HepG2 (cell line): Measurements from ENCODE around the gene SEMA4C. TPM values are rescaled to one million over a fixed set of nuclear protein-coding genes. Genes with fewer than 3 reads are reported as not detected.

ENCODE experiments used
- ATAC-seq: fragments of 200-7000 bp; cut with Tn5 transposase; 3 replicates; pipeline ENCODE4 v1.9.1; 2020; ENCODE audit warnings: mild to moderate bottlenecking, moderate library complexity
- BruUV-seq: library from RNA; stranded (reverse); fragments of 400-500 nt; replicated peaks from 2 replicates; lab custom pipeline; 2021; lab: Mats Ljungman, UMichigan
- CTCF ChIA-PET: fragments of 300-600 bp; formaldehyde crosslinking; extraction: SDS; loops from one replicate; lab custom pipeline; 2021; ENCODE audit warnings: low total read pairs, inconsistent platforms, low intra/inter-chr PET ratio; lab: Yijun Ruan, JAX
- POLR2A ChIA-PET: fragments of 350-600 bp; sonication (Branson Sonifier 250); formaldehyde crosslinking; loops from one replicate; lab custom pipeline; 2020; ENCODE audit warnings: antibody characterized with exemption, inconsistent platforms; lab: Yijun Ruan, JAX
- DNase-seq: peaks from one replicate; pipeline ENCODE4 v3.0.0-alpha.2; 2015; ENCODE audit warnings: low spot score
- FAIRE-seq: peaks from 3 replicates; lab custom pipeline; 2011; peaks lifted over from hg19 to GRCh38; lab: Jason Lieb, UNC
- H2AFZ ChIP-seq: one replicate; pipeline ENCODE4 v1.6.1; 2011; ENCODE audit warnings: low read length, inconsistent platforms
- H3K27ac ChIP-seq: fragments of 300-600 bp; 3 replicates; pipeline ENCODE4 v1.8.0; 2011; ENCODE audit warnings: mixed run types, mild to moderate bottlenecking, mixed read lengths, low read length, inconsistent platforms; ENCODE audit not compliant: insufficient read depth; ENCODE audit errors: extremely low read length
- H3K27me3 ChIP-seq, 2 experiments: fragments of 200-600 bp in 1 of 2; 2 replicates in 1 of 2; 3 replicates in 1 of 2; pipeline versions ENCODE4 v1.6.0 to v1.8.0; 2011; ENCODE audit warnings: low read length in 2 of 2, mild to moderate bottlenecking in 2 of 2, moderate library complexity in 2 of 2, inconsistent platforms in 1 of 2; ENCODE audit not compliant: insufficient read depth in 2 of 2, control insufficient read depth in 1 of 2
- H3K36me3 ChIP-seq, 2 experiments: fragments of 200-600 bp in 1 of 2; replicated peaks in 1 of 2; 2 replicates in 1 of 2; 3 replicates in 1 of 2; pipeline versions ENCODE4 v1.5.1 to v1.8.0; 2011; ENCODE audit warnings: low read length in 2 of 2, inconsistent platforms in 1 of 2; ENCODE audit not compliant: insufficient read depth in 2 of 2, control insufficient read depth in 1 of 2
- H3K4me1 ChIP-seq: 2 replicates; pipeline ENCODE4 v1.5.1; 2012; ENCODE audit warnings: low read length, inconsistent platforms; ENCODE audit not compliant: insufficient read depth
- H3K4me2 ChIP-seq: 2 replicates; pipeline ENCODE4 v1.6.0; 2011; ENCODE audit warnings: low read depth, low read length, inconsistent platforms
- H3K4me3 ChIP-seq, 3 experiments: fragments of 200-600 bp in 1 of 3; sonication (generic), shearing (Covaris generic) in 1 of 3; replicated peaks in 1 of 3; 2 replicates each; pipeline ENCODE4 v1.5.1; 2011 to 2016; ENCODE audit warnings: low read length in 3 of 3, inconsistent platforms in 2 of 3, low read depth in 2 of 3, mild to moderate bottlenecking in 2 of 3, control low read depth in 1 of 3, mixed read lengths in 1 of 3; ENCODE audit not compliant: insufficient read depth in 1 of 3
- H3K79me2 ChIP-seq: one replicate; pipeline ENCODE4 v1.6.1; 2011; ENCODE audit warnings: low read length, inconsistent platforms; ENCODE audit not compliant: insufficient read depth
- H3K9ac ChIP-seq: 2 replicates; pipeline ENCODE4 v1.6.0; 2011; ENCODE audit warnings: mild to moderate bottlenecking, low read depth, low read length, inconsistent platforms; ENCODE audit not compliant: insufficient read depth
- H3K9me3 ChIP-seq: 2 replicates; pipeline ENCODE4 v1.5.1; 2012; ENCODE audit warnings: mild to moderate bottlenecking, low read length
- H4K20me1 ChIP-seq: 2 replicates; pipeline ENCODE4 v1.6.0; 2011; ENCODE audit warnings: inconsistent platforms, mild to moderate bottlenecking, low read length, moderate library complexity; ENCODE audit not compliant: insufficient read depth
- AHR ChIP-seq: IDR thresholded peaks from 2 replicates; pipeline ENCODE4 v1.6.1; 2018; ENCODE audit warnings: missing genetic modification reagents, missing compliant biosample characterization
- NFKB2 ChIP-seq: sonication (generic); formaldehyde crosslinking; IDR thresholded peaks from 2 replicates; pipeline ENCODE4 v1.4.0; 2020; ENCODE audit warnings: missing genetic modification reagents, borderline replicate concordance
- ZNF333 ChIP-seq: sonication (generic); formaldehyde crosslinking; IDR thresholded peaks from 2 replicates; pipeline ENCODE4 v1.4.0; 2020; ENCODE audit warnings: mild to moderate bottlenecking, missing genetic modification reagents, borderline replicate concordance
- WGBS: methylation state at CpG from one replicate; pipeline ENCODE4 v1.1.6; 2017; ENCODE audit warnings: low lambda C conversion rate; 5-methylcytosine and 5-hydroxymethylcytosine counted together
- in situ Hi-C: cut with HindIII; loops from 2 replicates; pipeline ENCODE4 v1.10.0; 2017; ENCODE audit warnings: low pct_unique_long_range_greater_than_20kb; ENCODE audit not compliant: extremely low pct_ligation_motif_present
- intact Hi-C: fragments of 100-400 bp; cut with micrococcal nuclease; formaldehyde crosslinking; loops from one replicate; pipeline ENCODE4 v1.10.0; 2022; ENCODE audit not compliant: unreplicated experiment
- polyA plus RNA-seq, 8 experiments: library from polyadenylated mRNA; depleted of rRNA in 3 of 8; stranded (reverse) in 7 of 8; unstranded in 1 of 8; fragments of >200 nt; fragmentation: Illumina TruSeq in 4 of 8; extraction: Trizol in 4 of 8; gene quantifications; 2 replicates each; pipeline versions ENCODE4 v1.2.1 to v1.2.3, GENCODE V29; 2011 to 2016; ENCODE audit warnings: low read depth in 4 of 8, missing spikeins in 1 of 8, mixed read lengths in 1 of 8; ENCODE audit not compliant: insufficient read depth in 1 of 8
- total RNA-seq, 5 experiments: library from RNA; depleted of rRNA; stranded (reverse); fragments of >200 nt; fragmentation: Illumina TruSeq; extraction: Trizol; gene quantifications; 2 replicates each; pipeline ENCODE4 v1.2.3, GENCODE V29; 2016; ENCODE audit warnings: low read depth in 1 of 5
- TF ChIP-seq, protein P1 (sequence below): sonication (generic); formaldehyde crosslinking; IDR thresholded peaks from 2 replicates; pipeline ENCODE4 v1.9.0; 2021; ENCODE audit warnings: missing genetic modification reagents, borderline replicate concordance
- TF ChIP-seq, protein P2 (sequence below): sonication (generic); formaldehyde crosslinking; IDR thresholded peaks from 2 replicates; pipeline ENCODE4 v1.4.0; 2020; ENCODE audit warnings: missing genetic modification reagents
- TF ChIP-seq, protein P3 (sequence below): sonication (generic); formaldehyde crosslinking; IDR thresholded peaks from 2 replicates; pipeline ENCODE4 v1.9.0; 2022; ENCODE audit warnings: low read depth, missing genetic modification reagents
- TF ChIP-seq, protein P4 (sequence below): sonication (generic); formaldehyde crosslinking; IDR thresholded peaks from 2 replicates; pipeline ENCODE4 v1.5.1; 2020; ENCODE audit warnings: mild to moderate bottlenecking, missing genetic modification reagents, moderate library complexity

Gene SEMA4C
- total and polyA plus RNA-seq, 2 of the 13 experiments (the other 11 are each of a cell fraction or from before 2014, with no cell fraction given), result 25.9 to 46.6 TPM

DNA sequence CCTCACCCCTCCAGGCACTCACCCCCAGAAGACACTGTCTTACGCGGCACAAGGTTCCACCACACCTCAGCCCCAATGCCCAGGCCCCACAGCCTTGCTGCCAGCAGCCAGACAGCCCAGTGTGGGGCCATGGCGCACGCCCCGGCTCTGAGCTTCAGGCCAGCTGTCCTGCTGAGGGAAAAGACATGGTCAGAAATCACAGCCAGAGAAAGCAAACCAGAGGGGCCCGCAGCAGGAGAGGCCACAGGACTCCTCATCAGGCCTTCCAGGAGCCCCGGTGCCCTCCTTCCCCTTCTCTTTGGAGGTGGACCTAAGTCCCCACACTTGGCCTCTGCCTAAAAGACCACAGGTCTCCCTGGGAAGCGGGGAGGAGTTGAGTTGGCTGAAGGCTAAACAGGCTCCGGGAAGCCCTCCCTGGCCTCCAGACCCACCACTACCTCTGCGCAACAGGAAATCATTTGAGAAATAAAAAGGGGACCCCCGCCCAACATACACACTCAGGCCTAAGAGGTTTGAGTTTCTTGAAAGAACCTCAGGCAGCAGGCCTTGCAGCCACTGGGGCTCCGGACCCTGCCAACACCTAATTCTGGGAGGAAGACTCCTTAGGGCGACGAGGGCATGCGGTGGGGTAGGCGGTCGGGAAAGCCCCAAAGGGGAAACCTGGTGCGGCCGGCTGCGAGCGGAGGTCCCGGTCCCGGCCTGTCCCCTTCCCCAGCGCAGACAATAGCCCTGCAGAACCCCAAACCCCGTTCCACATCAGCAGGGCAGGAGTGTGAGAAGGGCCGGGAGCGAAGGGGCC, 1.9 kb downstream of the SEMA4C start (continued):
- 0 out of 2 replicates have a peak, but pooled peaks have one; percentile 90 for TF ChIP-seq AHR (CRISPR knock-in tag)
- TF ChIP-seq, protein P1, sequence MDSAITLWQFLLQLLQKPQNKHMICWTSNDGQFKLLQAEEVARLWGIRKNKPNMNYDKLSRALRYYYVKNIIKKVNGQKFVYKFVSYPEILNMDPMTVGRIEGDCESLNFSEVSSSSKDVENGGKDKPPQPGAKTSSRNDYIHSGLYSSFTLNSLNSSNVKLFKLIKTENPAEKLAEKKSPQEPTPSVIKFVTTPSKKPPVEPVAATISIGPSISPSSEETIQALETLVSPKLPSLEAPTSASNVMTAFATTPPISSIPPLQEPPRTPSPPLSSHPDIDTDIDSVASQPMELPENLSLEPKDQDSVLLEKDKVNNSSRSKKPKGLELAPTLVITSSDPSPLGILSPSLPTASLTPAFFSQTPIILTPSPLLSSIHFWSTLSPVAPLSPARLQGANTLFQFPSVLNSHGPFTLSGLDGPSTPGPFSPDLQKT, result no peak; the same call in 1 of the 2 replicates
- no peak for TF ChIP-seq ZNF333
- TF ChIP-seq, all 625 proteins: peak for 109

DNA sequence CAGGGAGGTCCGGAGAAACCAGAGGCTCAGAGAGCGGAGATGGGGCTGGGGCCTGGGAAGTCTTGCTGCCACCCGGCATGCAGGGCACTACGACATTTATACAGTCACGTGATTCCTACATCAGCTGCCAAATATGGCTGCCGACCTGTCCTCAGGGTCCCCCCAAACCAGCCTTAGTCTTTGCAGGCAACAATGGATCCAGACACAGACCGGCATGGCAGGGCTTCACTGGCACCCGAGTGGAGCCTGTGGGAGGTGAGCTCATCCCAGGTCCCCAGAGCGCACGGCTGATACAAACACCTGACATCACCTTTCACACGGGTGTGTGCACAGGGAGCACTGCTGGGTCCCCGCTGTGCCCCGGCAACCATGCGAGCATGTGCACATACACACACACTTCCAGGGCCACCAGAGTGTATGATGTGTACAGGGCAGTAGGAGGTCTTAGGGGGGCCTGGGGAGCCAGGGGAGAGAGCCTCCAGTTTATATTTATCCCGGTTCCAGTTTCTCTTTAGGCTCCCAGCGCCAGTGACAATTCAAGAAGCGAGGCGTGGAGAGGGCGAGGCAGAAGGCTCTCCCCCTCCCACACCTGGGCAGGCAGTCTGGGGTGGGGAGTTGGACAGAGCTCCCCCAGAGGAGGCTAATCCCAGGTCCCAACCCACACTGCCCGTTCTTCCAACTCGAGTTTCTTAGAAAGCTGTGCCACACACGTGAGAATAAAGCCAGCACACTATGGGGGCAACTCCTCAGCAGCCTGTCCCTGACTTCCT, 2.7 kb downstream of the SEMA4C start:
- intact Hi-C loops (no loop called here), in situ Hi-C loops (no loop called here)
- no peaks in the 10 kb centered on the region for H4K20me1 ChIP-seq
- POLR2A ChIA-PET, result interaction anchor here (1.5 to 5.9 kb wide), 2 partner anchors 9 to 23 kb away, joined by 4 to 152 read pairs; partner anchors contain the start of genes ANKRD23 and ANKRD39
- CTCF ChIA-PET, result no interaction called here
- H3K9me3 ChIP-seq, result no peaks in the 10 kb centered on the region
- DNase-seq (no peak), ATAC-seq (no peak), FAIRE-seq (no peak)
- peak overlapping the region; percentile 96 for H3K27ac ChIP-seq
- no peak overlapping the region for H2AFZ ChIP-seq
- H3K9ac ChIP-seq, result peak overlapping the region; percentile 98
- H3K27me3 ChIP-seq, result peaks cover 0 to 10% of the 10 kb centered on the region in 2 experiments; a peak in 3 of 5 replicates
- 84% methylated on average over 13 of the region's 22 CpGs for WGBS
- H3K4me2 ChIP-seq, result peak overlapping the region; percentile 92
- peaks cover 40% of the 10 kb centered on the region for H3K4me1 ChIP-seq
- peak overlapping the region; percentile 81 to 100 (median 93) for H3K4me3 ChIP-seq
- BruUV-seq, result no TSS peak
- H3K36me3 ChIP-seq, result peaks cover 34 to 45% of the 10 kb centered on the region in 2 experiments
- H3K79me2 ChIP-seq, result peaks cover 23% of the 10 kb centered on the region
- TF ChIP-seq, protein P2, sequence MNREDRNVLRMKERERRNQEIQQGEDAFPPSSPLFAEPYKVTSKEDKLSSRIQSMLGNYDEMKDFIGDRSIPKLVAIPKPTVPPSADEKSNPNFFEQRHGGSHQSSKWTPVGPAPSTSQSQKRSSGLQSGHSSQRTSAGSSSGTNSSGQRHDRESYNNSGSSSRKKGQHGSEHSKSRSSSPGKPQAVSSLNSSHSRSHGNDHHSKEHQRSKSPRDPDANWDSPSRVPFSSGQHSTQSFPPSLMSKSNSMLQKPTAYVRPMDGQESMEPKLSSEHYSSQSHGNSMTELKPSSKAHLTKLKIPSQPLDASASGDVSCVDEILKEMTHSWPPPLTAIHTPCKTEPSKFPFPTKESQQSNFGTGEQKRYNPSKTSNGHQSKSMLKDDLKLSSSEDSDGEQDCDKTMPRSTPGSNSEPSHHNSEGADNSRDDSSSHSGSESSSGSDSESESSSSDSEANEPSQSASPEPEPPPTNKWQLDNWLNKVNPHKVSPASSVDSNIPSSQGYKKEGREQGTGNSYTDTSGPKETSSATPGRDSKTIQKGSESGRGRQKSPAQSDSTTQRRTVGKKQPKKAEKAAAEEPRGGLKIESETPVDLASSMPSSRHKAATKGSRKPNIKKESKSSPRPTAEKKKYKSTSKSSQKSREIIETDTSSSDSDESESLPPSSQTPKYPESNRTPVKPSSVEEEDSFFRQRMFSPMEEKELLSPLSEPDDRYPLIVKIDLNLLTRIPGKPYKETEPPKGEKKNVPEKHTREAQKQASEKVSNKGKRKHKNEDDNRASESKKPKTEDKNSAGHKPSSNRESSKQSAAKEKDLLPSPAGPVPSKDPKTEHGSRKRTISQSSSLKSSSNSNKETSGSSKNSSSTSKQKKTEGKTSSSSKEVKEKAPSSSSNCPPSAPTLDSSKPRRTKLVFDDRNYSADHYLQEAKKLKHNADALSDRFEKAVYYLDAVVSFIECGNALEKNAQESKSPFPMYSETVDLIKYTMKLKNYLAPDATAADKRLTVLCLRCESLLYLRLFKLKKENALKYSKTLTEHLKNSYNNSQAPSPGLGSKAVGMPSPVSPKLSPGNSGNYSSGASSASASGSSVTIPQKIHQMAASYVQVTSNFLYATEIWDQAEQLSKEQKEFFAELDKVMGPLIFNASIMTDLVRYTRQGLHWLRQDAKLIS (CRISPR knock-in tag), result 0 out of 2 replicates have a peak, but pooled peaks have one; percentile 12
- TF ChIP-seq, protein P3, sequence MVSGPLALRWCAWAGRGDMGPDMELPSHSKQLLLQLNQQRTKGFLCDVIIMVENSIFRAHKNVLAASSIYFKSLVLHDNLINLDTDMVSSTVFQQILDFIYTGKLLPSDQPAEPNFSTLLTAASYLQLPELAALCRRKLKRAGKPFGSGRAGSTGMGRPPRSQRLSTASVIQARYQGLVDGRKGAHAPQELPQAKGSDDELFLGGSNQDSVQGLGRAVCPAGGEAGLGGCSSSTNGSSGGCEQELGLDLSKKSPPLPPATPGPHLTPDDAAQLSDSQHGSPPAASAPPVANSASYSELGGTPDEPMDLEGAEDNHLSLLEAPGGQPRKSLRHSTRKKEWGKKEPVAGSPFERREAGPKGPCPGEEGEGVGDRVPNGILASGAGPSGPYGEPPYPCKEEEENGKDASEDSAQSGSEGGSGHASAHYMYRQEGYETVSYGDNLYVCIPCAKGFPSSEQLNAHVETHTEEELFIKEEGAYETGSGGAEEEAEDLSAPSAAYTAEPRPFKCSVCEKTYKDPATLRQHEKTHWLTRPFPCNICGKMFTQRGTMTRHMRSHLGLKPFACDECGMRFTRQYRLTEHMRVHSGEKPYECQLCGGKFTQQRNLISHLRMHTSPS, result peak; percentile 39; the same call in 1 of the 2 replicates
- TF ChIP-seq, protein P4, sequence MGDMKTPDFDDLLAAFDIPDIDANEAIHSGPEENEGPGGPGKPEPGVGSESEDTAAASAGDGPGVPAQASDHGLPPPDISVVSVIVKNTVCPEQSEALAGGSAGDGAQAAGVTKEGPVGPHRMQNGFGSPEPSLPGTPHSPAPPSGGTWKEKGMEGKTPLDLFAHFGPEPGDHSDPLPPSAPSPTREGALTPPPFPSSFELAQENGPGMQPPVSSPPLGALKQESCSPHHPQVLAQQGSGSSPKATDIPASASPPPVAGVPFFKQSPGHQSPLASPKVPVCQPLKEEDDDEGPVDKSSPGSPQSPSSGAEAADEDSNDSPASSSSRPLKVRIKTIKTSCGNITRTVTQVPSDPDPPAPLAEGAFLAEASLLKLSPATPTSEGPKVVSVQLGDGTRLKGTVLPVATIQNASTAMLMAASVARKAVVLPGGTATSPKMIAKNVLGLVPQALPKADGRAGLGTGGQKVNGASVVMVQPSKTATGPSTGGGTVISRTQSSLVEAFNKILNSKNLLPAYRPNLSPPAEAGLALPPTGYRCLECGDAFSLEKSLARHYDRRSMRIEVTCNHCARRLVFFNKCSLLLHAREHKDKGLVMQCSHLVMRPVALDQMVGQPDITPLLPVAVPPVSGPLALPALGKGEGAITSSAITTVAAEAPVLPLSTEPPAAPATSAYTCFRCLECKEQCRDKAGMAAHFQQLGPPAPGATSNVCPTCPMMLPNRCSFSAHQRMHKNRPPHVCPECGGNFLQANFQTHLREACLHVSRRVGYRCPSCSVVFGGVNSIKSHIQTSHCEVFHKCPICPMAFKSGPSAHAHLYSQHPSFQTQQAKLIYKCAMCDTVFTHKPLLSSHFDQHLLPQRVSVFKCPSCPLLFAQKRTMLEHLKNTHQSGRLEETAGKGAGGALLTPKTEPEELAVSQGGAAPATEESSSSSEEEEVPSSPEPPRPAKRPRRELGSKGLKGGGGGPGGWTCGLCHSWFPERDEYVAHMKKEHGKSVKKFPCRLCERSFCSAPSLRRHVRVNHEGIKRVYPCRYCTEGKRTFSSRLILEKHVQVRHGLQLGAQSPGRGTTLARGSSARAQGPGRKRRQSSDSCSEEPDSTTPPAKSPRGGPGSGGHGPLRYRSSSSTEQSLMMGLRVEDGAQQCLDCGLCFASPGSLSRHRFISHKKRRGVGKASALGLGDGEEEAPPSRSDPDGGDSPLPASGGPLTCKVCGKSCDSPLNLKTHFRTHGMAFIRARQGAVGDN (CRISPR knock-in tag), result no peak
- 0 out of 2 replicates have a peak, but pooled peaks have one; percentile 36 for TF ChIP-seq NFKB2
